DMS153 treated with DMSO at 0.1 percent for 48 hours (cell line): Measurements from ENCODE around the gene CHCHD3.
A peak's percentile ranks its signal among the peaks of the same experiment; 100 is the strongest.
"Not testable (repeated sequence)": the region's sequence is repeated elsewhere in the genome, so short reads cannot be mapped to it uniquely, and the experiment has no call there.

ENCODE experiments used
- DNase-seq: peaks from one replicate; lab custom pipeline; 2025; ENCODE audit not compliant: unreplicated experiment; lab: John Stamatoyannopoulos, UW

CHCHD3 gene

DNA sequence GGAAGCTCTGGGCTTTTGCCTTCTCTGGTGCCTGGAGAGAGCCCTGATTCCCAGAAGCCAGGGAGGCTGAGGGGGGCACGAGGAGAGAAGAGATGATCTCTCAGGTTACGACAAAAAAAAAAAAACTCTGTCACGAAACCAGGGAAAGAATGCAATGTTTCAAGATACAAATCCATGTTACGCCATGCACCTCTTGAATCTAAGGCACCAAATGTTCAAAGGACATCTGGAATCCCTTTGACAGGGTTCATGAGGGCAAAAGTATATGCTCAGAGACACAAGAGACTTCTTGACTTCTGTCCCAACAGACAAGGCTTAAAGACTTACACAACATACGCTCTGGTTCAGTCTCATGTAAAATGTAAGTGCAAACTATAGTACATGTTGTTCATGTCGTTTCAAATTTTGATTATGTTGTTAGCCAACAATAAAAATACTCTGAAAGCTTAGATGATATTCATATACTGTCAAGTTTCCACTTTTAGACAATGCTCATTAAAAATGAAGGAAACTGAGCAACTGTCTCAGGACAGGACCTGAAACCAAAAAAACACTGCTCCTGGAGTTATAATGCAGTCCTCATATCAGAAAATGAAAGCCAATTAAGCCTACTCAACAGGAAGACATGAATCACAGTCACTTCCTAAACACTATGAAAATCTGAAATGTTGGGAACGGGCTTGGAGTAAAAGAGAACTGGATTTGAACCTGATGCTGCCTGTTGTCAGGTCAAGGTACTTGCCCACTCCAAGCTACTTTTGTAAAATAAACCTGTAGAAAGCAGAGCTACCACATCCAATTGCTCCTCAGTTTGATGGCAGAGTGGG, 72.3 kb downstream of the CHCHD3 start:
- DNase-seq: no peak

- no peak for DNase-seq
Observed at GRCh38 chr7:133007961-133008360, 73.9 kb downstream of the CHCHD3 start.

DNA sequence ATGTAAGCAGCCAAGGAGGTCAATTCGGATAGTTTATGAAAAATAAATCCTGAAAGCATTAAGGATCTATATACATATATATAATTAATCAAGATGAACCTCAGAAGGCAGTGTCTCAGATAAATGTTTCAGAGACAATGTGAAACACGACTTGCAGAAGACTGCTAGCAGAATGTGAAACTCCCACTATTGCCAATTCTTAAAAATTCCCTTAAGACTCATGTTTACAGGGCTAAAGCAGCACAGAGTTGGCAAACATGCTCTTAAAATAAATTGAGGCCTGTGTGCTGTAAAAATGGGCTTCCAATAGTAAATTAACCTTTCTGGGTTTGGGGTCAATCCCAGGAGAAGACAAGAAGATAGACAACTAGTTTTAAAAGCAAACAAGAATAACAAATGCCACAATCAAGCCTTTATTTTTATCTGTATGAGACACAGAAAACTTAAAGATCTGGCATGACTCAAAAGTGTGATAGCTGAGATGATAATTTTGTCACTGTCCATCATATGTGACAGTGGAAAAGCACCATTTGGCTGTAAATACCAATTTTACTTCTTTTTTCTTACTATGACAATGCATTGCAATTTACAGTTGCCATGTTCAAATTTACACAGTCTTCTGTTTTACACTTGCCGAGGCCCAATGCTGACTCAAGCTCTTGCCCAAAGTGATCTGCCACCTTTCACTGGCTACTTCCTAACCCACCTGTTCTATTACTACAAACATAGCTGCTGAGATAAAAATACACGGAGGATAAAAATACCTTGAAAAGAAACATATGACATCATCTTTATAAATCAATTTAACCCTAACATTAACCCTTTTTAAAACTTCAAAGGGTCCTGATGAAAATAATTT, 78.6 kb downstream of the CHCHD3 start:
- DNase-seq: no peak

DNA sequence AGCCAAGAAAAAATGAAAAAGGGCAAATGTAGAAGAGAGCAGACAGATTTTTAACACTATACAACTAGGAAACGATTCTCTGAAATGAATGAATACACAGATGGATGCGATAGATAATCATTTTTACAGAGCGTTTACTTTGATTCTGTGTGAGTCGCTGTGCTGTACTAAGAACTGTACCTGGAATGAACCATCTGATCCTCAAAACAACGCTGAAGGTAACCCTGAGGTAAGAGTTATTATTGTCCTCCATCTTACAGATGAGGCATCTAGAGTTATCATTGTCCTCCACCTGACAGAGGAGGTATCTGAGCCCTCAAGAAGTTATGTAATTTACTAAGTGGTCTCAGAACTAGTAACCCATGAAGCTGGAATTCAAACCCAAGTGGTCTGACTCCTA, 80.2 kb downstream of the CHCHD3 start:
- DNase-seq: no peak

GRCh38 chr7:132999845-133000244, 82.0 kb downstream of the CHCHD3 start:
- DNase-seq: no peak

DNA sequence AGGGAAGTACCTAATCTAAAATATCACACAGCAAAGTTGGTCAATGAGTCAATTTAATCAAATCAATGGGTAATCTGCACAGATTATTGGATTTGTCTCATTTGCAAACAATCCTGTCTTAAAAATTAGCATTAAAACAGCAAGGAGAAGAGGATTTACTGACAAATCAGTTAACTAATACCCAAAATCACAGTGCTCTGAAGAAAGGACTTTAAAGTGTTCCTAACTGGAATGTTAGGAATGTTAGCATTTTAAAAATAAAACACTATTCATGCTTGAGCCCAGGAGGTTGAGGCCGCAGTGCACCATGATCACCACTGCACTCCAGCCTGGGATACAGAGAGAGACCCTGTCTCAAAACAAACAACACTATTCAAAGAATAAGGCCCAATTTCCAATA, 83.1 kb downstream of the CHCHD3 start:
- DNase-seq: no peak

GRCh38 chr7:132997505-132997904, 84.4 kb downstream of the CHCHD3 start:
- DNase-seq: no peak

DNA sequence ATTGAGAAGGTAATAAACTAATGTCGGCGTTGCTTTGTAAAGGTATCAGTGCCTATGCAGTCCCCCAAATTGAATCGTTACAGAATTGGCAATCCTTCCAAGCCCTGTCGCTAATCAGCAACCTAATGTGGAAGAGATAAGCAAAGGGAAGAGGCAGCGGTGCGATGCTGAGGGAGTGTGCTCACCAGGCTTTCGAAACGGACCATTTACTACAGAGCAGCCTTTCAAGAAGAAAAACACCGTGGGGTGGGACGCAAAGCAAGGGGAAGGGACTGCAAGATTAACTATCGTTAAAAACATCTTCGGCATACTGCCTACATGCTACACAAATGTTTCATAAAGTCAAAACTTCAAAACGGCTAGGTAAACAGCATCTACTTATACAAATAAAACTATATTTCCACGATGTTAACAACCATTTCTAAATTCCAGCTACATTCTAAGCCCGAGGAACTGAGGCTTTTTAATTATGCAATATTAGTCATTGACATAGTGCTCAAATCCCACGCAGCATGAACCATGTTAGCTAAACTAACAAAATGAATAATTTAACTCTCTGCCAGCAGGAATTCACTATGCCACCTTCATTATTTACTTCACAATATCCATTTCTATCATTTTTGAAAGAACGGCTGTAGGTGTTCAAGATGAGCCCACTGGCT, 85.2 kb downstream of the CHCHD3 start:
- no peak for DNase-seq

DNA sequence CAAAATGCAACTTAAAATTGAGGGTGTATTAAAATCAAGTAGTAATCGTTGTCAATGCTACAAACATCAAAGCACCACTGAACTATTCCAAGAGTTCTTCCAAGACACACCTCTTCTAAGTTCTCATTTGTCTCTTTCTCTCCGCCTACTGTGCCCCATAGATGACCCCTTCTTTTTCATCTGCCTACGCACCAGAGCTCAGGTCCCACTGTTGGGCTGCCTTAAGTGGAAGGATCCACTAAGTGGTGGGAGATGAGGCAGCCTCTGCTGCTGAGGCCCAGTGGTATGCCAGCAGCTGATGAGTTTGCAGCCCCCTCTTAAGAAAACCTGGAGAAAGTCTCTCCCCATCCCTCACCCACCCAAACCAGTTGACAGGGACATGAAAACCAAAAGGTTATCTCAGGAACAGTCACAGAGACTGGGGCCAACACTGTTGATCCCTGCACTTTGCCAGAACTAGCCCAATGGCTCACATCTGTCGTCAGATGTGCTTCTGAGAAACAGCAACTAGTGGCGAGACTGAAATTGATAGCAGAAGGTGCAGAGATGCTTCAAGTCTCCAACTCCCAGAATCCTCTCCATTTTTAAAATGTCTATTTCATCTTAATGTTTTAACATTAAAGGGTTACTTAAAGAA, 88.4 kb downstream of the CHCHD3 start:
- no peak for DNase-seq

- no peak for DNase-seq
Observed at GRCh38 chr7:132991615-132992587, 90.0 kb downstream of the CHCHD3 start.

DNA sequence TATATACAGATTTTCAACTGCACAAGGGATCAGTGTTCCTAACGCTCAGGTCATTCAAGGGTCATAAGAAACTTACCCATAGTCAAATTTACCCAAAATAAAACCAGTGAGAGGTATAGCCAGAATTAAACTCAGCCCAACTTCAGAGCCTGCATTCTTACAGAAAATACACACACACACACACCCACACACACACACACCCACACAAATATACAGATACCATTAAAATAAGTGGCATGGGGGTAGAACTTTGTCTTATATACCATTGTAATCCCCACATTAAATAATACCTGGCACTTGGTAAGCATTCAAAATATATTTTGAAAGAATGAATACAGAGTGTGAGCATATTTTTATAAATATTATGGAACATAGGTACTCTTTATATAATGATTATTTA, 93.8 kb downstream of the CHCHD3 start:
- DNase-seq: no peak

GRCh38 chr7:132980402-132980801, 101.5 kb downstream of the CHCHD3 start:
- no peak for DNase-seq

GRCh38 chr7:132979524-132979923, 102.4 kb downstream of the CHCHD3 start:
- no peak for DNase-seq

DNA sequence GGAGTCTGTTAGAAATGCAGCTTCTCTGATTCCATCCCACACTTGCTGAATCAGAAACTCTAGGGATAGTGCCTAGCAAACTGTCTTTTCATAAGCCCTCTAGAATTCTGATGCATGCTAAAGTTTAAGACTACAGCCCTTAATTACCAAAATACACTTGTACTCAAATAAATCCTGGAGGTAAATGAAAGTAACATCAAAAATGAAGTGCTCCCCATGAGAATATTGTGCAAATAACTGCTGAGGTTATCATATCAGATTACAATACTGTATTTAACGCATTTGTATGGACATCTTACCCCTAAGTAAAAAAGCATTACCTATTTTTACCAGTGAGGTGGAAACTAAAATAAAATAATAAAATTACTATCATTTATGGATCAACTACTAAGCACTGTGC, 104.7 kb downstream of the CHCHD3 start:
- DNase-seq: peak; percentile 4

DNA sequence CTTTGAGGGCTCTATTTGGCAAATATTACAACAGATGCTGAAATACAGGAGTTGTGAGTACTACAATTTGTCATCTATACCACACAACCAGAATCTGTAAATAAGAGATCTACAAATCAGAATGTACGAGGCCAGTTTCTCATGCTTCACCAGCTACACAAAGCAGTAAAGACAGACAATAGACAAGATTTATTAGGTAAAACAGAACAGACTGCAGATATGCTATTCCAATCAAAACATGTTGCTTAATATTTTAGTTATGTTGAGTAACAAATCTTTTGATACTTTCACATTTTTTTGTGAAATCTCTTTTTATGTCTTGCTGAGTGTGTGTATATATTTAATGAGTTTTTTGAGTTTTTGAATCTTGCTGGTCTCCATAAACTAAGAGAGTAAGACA, 109.1 kb downstream of the CHCHD3 start:
- DNase-seq: no peak

DNA sequence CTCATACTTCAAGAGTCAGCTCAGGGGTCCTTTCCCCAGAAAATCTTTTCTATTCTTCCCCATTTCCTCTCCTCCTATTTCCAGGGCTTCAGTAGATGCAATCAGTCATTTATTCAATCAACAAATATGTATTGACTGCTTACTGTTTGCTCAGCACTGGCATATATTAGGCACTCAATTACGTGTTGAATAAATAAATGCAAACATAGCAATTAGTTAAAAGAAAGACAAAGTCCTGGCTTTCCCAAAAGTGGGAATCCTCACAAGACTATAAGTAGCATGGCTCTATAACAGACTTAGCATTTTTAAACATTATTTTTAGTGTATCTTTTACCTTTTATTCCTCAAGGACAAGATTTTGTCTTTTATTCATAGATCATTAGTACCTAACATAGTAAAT, 111.6 kb downstream of the CHCHD3 start:
- no peak for DNase-seq

DNA sequence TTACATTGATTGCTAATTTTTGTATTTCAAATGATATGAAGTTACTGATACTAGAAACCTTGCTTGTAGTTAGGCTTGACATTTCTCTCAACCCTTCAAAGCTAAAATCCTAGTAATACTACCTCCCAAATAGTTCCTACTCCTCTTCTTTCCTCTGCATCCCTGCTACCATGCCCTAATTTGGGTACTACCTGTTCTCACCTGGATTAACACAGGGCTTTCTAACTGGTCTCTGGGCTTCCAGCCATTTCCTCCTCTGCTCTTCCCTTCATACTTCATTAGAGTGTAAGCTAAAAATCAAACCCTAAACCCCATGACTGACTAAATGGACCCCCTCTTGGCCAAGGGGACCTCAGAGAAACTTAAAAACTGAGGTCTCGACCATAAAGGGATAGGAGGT, 112.4 kb downstream of the CHCHD3 start:
- no peak for DNase-seq

DNA sequence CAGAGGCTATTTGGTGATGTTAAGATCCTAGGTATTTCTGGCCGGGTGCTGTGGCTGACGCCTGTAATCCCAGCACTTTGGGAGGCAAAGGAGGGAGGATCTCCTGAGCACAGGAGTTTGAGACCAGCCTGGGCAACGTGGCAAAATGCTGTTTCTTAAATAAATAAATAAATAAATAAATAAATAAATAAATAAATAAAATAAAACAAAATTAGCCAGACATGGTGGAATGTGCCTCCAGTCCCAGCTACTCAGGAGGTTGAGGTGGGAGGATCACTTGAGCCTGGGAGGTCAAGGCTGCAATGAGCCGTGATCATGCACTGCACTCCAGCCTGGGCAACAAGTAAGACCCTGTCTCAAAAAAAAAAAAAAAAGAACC, 114.4 kb downstream of the CHCHD3 start:
- DNase-seq: not testable (repeated sequence)

GRCh38 chr7:132966754-132967469, 115.0 kb downstream of the CHCHD3 start:
- DNase-seq: no peak
